Measurements from ENCODE around the gene RASA3.
A peak's percentile ranks its signal among the peaks of the same experiment; 100 is the strongest.

Gene RASA3

GRCh38 chr13:114123448-114123847, 9.0 kb downstream of the RASA3 start:
- Mint-ChIP-seq H3K27me3 (ENCODE audit: low read depth, poor library complexity) (peaks cover 9% of the 10 kb centered on the region), H3K4me1 (peaks cover 81% of the 10 kb centered on the region), H3K27ac (no peak overlapping the region), H3K9me3 (no peaks in the 10 kb centered on the region), H3K4me3 (no peak overlapping the region), H3K36me3 (ENCODE audit: low read depth) (no peaks in the 10 kb centered on the region)
- DNase-seq: no peak
- TF ChIP-seq CTCF (IDR thresholded peaks at IDR 0.05): no peak

GRCh38 chr13:114122591-114123211, 9.7 kb downstream of the RASA3 start:
- DNase-seq: no peak
- Mint-ChIP-seq H3K4me1 (peaks cover 78% of the 10 kb centered on the region), H3K4me3 (no peak overlapping the region), H3K27me3 (ENCODE audit: low read depth, poor library complexity) (peaks cover 9% of the 10 kb centered on the region), H3K36me3 (ENCODE audit: low read depth) (no peaks in the 10 kb centered on the region), H3K27ac (peak overlapping the region; percentile 87), H3K9me3 (no peaks in the 10 kb centered on the region)
- no peak for TF ChIP-seq CTCF (IDR thresholded peaks at IDR 0.05)

GRCh38 chr13:114122127-114122511, 10.3 kb downstream of the RASA3 start:
- H3K4me1 Mint-ChIP-seq: peaks cover 72% of the 10 kb centered on the region

GRCh38 chr13:114121496-114122126, 10.8 kb downstream of the RASA3 start:
- Mint-ChIP-seq H3K27me3 (ENCODE audit: low read depth, poor library complexity) (peaks cover 9% of the 10 kb centered on the region), H3K9me3 (no peaks in the 10 kb centered on the region), H3K4me1 (peaks cover 67% of the 10 kb centered on the region), H3K36me3 (ENCODE audit: low read depth) (no peaks in the 10 kb centered on the region), H3K27ac (peak overlapping the region; percentile 77), H3K4me3 (no peak overlapping the region)
- TF ChIP-seq CTCF (IDR thresholded peaks at IDR 0.05): no peak
- peak; percentile 77 for DNase-seq

More at GRCh38 chr13:114122127-114122511, 10.3 kb downstream of the RASA3 start:
- peaks cover 9% of the 10 kb centered on the region for H3K27me3 Mint-ChIP-seq (ENCODE audit: low read depth, poor library complexity)
- no peaks in the 10 kb centered on the region for H3K36me3 Mint-ChIP-seq (ENCODE audit: low read depth)
- H3K9me3 Mint-ChIP-seq: no peaks in the 10 kb centered on the region
- no peak for TF ChIP-seq CTCF (IDR thresholded peaks at IDR 0.05)
- no peak overlapping the region for H3K27ac Mint-ChIP-seq
- no peak for DNase-seq
- H3K4me3 Mint-ChIP-seq: no peak overlapping the region

- H3K4me1 Mint-ChIP-seq: peaks cover 66% of the 10 kb centered on the region
- DNase-seq: no peak
- H3K9me3 Mint-ChIP-seq: no peaks in the 10 kb centered on the region
- peak overlapping the region; percentile 91 for H3K27ac Mint-ChIP-seq
- H3K4me3 Mint-ChIP-seq: no peak overlapping the region
- no peak for TF ChIP-seq CTCF (IDR thresholded peaks at IDR 0.05)
- H3K27me3 Mint-ChIP-seq (ENCODE audit: low read depth, poor library complexity): peaks cover 6% of the 10 kb centered on the region
- H3K36me3 Mint-ChIP-seq (ENCODE audit: low read depth): no peaks in the 10 kb centered on the region
These were observed 11.4 kb downstream of the RASA3 start for GRCh38 chr13:114121031-114121430.

- peak overlapping the region; percentile 18 for H3K4me3 Mint-ChIP-seq
- no peak for DNase-seq
- H3K27ac Mint-ChIP-seq: peak overlapping the region; percentile 91
- H3K27me3 Mint-ChIP-seq (ENCODE audit: low read depth, poor library complexity): peaks cover 6% of the 10 kb centered on the region
- TF ChIP-seq CTCF (IDR thresholded peaks at IDR 0.05): no peak
- H3K4me1 Mint-ChIP-seq: peaks cover 69% of the 10 kb centered on the region
- no peaks in the 10 kb centered on the region for H3K36me3 Mint-ChIP-seq (ENCODE audit: low read depth)
- no peaks in the 10 kb centered on the region for H3K9me3 Mint-ChIP-seq
These were observed 11.8 kb downstream of the RASA3 start for GRCh38 chr13:114120591-114121011.
